Stimulated activated naive CD4-positive, alpha-beta T cell (primary cell): ENCODE data around the gene DNAI2.

Experiments used
- DNase-seq, 6 experiments: peaks; one replicate each; lab custom pipeline; 2025; lab: John Stamatoyannopoulos, UW

Gene DNAI2

GRCh38 chr17:74305865-74306654 lies 32.0 kb downstream of the DNAI2 start:
- no peak for DNase-seq

- no peak for DNase-seq
These were observed 34.1 kb downstream of the DNAI2 start for GRCh38 chr17:74307984-74308773.

- DNase-seq: no peak
These were observed 35.9 kb downstream of the DNAI2 start for GRCh38 chr17:74309902-74310301.

GRCh38 chr17:74314877-74315276 lies 40.8 kb downstream of the DNAI2 start:
- DNase-seq: no peak

- no peak for DNase-seq
These were observed 42.2 kb downstream of the DNAI2 start for GRCh38 chr17:74316220-74316619.

- DNase-seq: no peak
These were observed 43.0 kb downstream of the DNAI2 start for GRCh38 chr17:74317071-74317470.

GRCh38 chr17:74318391-74318790 lies 44.4 kb downstream of the DNAI2 start:
- DNase-seq: no peak

GRCh38 chr17:74324521-74324920 lies 50.5 kb downstream of the DNAI2 start:
- DNase-seq: no peak

GRCh38 chr17:74325376-74325742 lies 51.3 kb downstream of the DNAI2 start:
- no peak for DNase-seq

- peak in 3 of 6 experiments; percentile 2 to 9 (median 6) for DNase-seq
These were observed 51.8 kb downstream of the DNAI2 start, which contains the start of gene KIF19 for GRCh38 chr17:74325743-74326379. Gene KIF19 (plus strand): TSS chr17:74326226. CDS start chr17:74326350, 124 bp downstream.

- no peak for DNase-seq
These were observed 52.5 kb downstream of the DNAI2 start for GRCh38 chr17:74326506-74326905.

GRCh38 chr17:74328487-74328886 lies 54.5 kb downstream of the DNAI2 start:
- DNase-seq: no peak

GRCh38 chr17:74329378-74329777 lies 55.3 kb downstream of the DNAI2 start:
- DNase-seq: no peak

GRCh38 chr17:74330446-74330845 lies 56.4 kb downstream of the DNAI2 start:
- DNase-seq: no peak

GRCh38 chr17:74332017-74332650 lies 58.1 kb downstream of the DNAI2 start:
- DNase-seq: no peak

GRCh38 chr17:74332763-74333283 lies 58.8 kb downstream of the DNAI2 start:
- DNase-seq: no peak

GRCh38 chr17:74334393-74335039 lies 60.5 kb downstream of the DNAI2 start:
- no peak for DNase-seq

GRCh38 chr17:74335529-74336062 lies 61.6 kb downstream of the DNAI2 start:
- no peak for DNase-seq

GRCh38 chr17:74336307-74336706 lies 62.3 kb downstream of the DNAI2 start:
- no peak for DNase-seq

- no peak for DNase-seq
These were observed 63.9 kb downstream of the DNAI2 start for GRCh38 chr17:74337834-74338500.
